ENCODE data around the gene ZFYVE19.

- no peak for TF ChIP-seq POLR2A (IDR thresholded peaks at IDR 0.05)
- no peak for TF ChIP-seq CTCF (IDR thresholded peaks at IDR 0.05)
- TF ChIP-seq EP300 (IDR thresholded peaks at IDR 0.05) = no peak
These were observed 1.1 kb downstream of the ZFYVE19 start for GRCh38 chr15:40807888-40808461.
